HEK293 (cell line): Measurements from ENCODE around the gene POLR1E.

Experiments
- CTCF ChIA-PET: fragments of 350-600 bp; formaldehyde crosslinking; extraction: SDS; loops from one replicate; lab custom pipeline; 2021; ENCODE audit warnings: antibody characterized with exemption; lab: Yijun Ruan, JAX
- POLR2A ChIA-PET: fragments of 300-600 bp; formaldehyde crosslinking; extraction: SDS; loops from one replicate; lab custom pipeline; 2020; ENCODE audit warnings: antibody characterized with exemption, inconsistent platforms; lab: Yijun Ruan, JAX
- H3K27ac ChIP-seq: fragments of 200-500 bp; sonication (Bioruptor generic); 2 replicates; pipeline ENCODE4 v1.5.1; 2014; ENCODE audit warnings: low read depth, low read length, control low read depth, inconsistent platforms; ENCODE audit errors: extremely low read depth
- H3K36me3 ChIP-seq, 2 experiments: fragments of 200-500 bp in 1 of 2; sonication (Bioruptor generic) in 1 of 2; 1 replicate in 1 of 2; 2 replicates in 1 of 2; pipeline ENCODE4 v1.5.1; 2014 to 2017; ENCODE audit warnings: inconsistent platforms in 2 of 2, low read length in 2 of 2; ENCODE audit not compliant: control insufficient read depth in 2 of 2, insufficient read depth in 1 of 2
- H3K4me1 ChIP-seq: fragments of 200-500 bp; sonication (Bioruptor generic); 2 replicates; pipeline ENCODE4 v1.5.1; 2014; ENCODE audit warnings: mild to moderate bottlenecking, low read length, inconsistent platforms; ENCODE audit not compliant: control insufficient read depth, insufficient read depth
- H3K4me3 ChIP-seq: 2 replicates; pipeline ENCODE4 v1.5.1; 2011; ENCODE audit warnings: low read depth, mild to moderate bottlenecking, control low read depth, low read length, moderate library complexity
- H3K9me3 ChIP-seq: fragments of 200-500 bp; sonication (Bioruptor generic); 2 replicates; pipeline ENCODE4 v1.5.1; 2014; ENCODE audit warnings: low read depth, low read length, inconsistent platforms; ENCODE audit not compliant: control insufficient read depth, insufficient read depth
- AEBP2 ChIP-seq: fragments of 450-650 bp; formaldehyde crosslinking; IDR thresholded peaks from 2 replicates; pipeline ENCODE4 v1.5.1; 2016; ENCODE audit warnings: missing biosample characterization, missing genetic modification characterization, borderline replicate concordance
- ATF2 ChIP-seq: fragments of 450-650 bp; formaldehyde crosslinking; IDR thresholded peaks from 2 replicates; pipeline ENCODE4 v1.5.1; 2016; ENCODE audit warnings: missing biosample characterization, missing genetic modification characterization, low read depth
- BCL11B ChIP-seq: fragments of 450-650 bp; formaldehyde crosslinking; IDR thresholded peaks from 2 replicates; pipeline ENCODE4 v1.5.1; 2016; ENCODE audit warnings: low read depth, missing biosample characterization, missing genetic modification characterization
- BCL6B ChIP-seq: fragments of 450-650 bp; formaldehyde crosslinking; IDR thresholded peaks from 2 replicates; pipeline ENCODE4 v1.5.1; 2017; ENCODE audit warnings: missing biosample characterization, missing genetic modification characterization
- EGR2 ChIP-seq: fragments of 450-650 bp; formaldehyde crosslinking; IDR thresholded peaks from 2 replicates; pipeline ENCODE4 v1.5.1; 2016; ENCODE audit warnings: low read depth, missing biosample characterization, missing genetic modification characterization
- GLIS1 ChIP-seq: fragments of 450-650 bp; formaldehyde crosslinking; IDR thresholded peaks from 2 replicates; pipeline ENCODE4 v1.5.1; 2016; ENCODE audit warnings: missing biosample characterization, missing genetic modification characterization
- GLIS2 ChIP-seq: fragments of 450-650 bp; formaldehyde crosslinking; IDR thresholded peaks from 2 replicates; pipeline ENCODE4 v1.5.1; 2016; ENCODE audit warnings: missing biosample characterization, missing genetic modification characterization
- ZBTB26 ChIP-seq: fragments of 450-650 bp; formaldehyde crosslinking; optimal IDR thresholded peaks from 2 replicates; pipeline ENCODE3; 2016; ENCODE audit warnings: missing biosample characterization, mild to moderate bottlenecking, missing genetic modification characterization
- ZFP3 ChIP-seq: fragments of 450-650 bp; formaldehyde crosslinking; IDR thresholded peaks from 2 replicates; pipeline ENCODE4 v1.5.1; 2016; ENCODE audit warnings: low read depth, missing biosample characterization, missing genetic modification characterization
- ZNF146 ChIP-seq: fragments of 450-650 bp; formaldehyde crosslinking; IDR thresholded peaks from 2 replicates; pipeline ENCODE4 v1.5.1; 2016; ENCODE audit warnings: missing biosample characterization, missing genetic modification characterization
- ZNF223 ChIP-seq: fragments of 450-650 bp; formaldehyde crosslinking; IDR thresholded peaks from 2 replicates; pipeline ENCODE4 v1.5.1; 2016; ENCODE audit warnings: missing biosample characterization, missing genetic modification characterization
- ZNF426 ChIP-seq: fragments of 450-650 bp; formaldehyde crosslinking; IDR thresholded peaks from 2 replicates; pipeline ENCODE4 v1.5.1; 2017; ENCODE audit warnings: missing biosample characterization, missing genetic modification characterization, mild to moderate bottlenecking, inconsistent platforms, moderate library complexity
- ZNF449 ChIP-seq: fragments of 450-650 bp; formaldehyde crosslinking; IDR thresholded peaks from 2 replicates; pipeline ENCODE4 v1.5.1; 2017; ENCODE audit warnings: missing biosample characterization, mild to moderate bottlenecking, missing genetic modification characterization, moderate library complexity
- ZNF664 ChIP-seq: fragments of 450-650 bp; formaldehyde crosslinking; IDR thresholded peaks from 2 replicates; pipeline ENCODE4 v1.5.1; 2016; ENCODE audit warnings: missing biosample characterization, missing genetic modification characterization
- ZNF704 ChIP-seq: fragments of 450-650 bp; formaldehyde crosslinking; IDR thresholded peaks from 2 replicates; pipeline ENCODE4 v1.5.1; 2016; ENCODE audit warnings: missing biosample characterization, missing genetic modification characterization

Gene POLR1E

GRCh38 chr9:37521111-37521510, 35.4 kb downstream of the POLR1E start:
- TF ChIP-seq ZFP3 (tag by site-specific recombination) = no peak
- TF ChIP-seq ZNF664 = no peak
- no peak for TF ChIP-seq EGR2 (tag by site-specific recombination)
- no peak for TF ChIP-seq BCL6B (tag by site-specific recombination)
- no peak for TF ChIP-seq ZNF449
- no peak for TF ChIP-seq BCL11B (tag by site-specific recombination)
- TF ChIP-seq ZNF704 (tag by site-specific recombination) = no peak
- no peak for TF ChIP-seq AEBP2 (tag by site-specific recombination)
- TF ChIP-seq GLIS1 (tag by site-specific recombination) = no peak
- TF ChIP-seq, all 188 proteins: peak for 0
- H3K4me3 ChIP-seq = no peak overlapping the region
- POLR2A ChIA-PET = no interaction called here
- peaks cover 3 to 67% of the 10 kb centered on the region in 2 experiments; a peak in 2 of 3 replicates for H3K36me3 ChIP-seq
- H3K9me3 ChIP-seq = no peaks in the 10 kb centered on the region
- no peaks in the 10 kb centered on the region for H3K4me1 ChIP-seq
- no peak overlapping the region for H3K27ac ChIP-seq
- CTCF ChIA-PET = no interaction called here

- no peak for TF ChIP-seq GLIS2 (tag by site-specific recombination)
- no peak for TF ChIP-seq ZNF223 (tag by site-specific recombination)
- TF ChIP-seq ZBTB26 (tag by site-specific recombination) = no peak
- TF ChIP-seq ZNF146 = no peak
- no peak for TF ChIP-seq ZNF426 (tag by site-specific recombination)
- no peak for TF ChIP-seq ATF2 (tag by site-specific recombination)
- H3K9me3 ChIP-seq = no peaks in the 10 kb centered on the region
- peaks cover 3 to 76% of the 10 kb centered on the region in 2 experiments for H3K36me3 ChIP-seq
- H3K4me3 ChIP-seq = no peak overlapping the region
- no peaks in the 10 kb centered on the region for H3K4me1 ChIP-seq
- ChIA-PET CTCF (no interaction called here), POLR2A (no interaction called here)
- no peak overlapping the region for H3K27ac ChIP-seq
Observed at GRCh38 chr9:37522971-37523370, 37.2 kb downstream of the POLR1E start.
